ENCODE results near the gene SYTL5. TPM values are rescaled to one million over a fixed set of nuclear protein-coding genes. Genes with fewer than 3 reads are reported as not detected.

SYTL5 gene
- total RNA-seq, 3 donors from 2014 or later, result 0.05 TPM; not detected in 2

DNA sequence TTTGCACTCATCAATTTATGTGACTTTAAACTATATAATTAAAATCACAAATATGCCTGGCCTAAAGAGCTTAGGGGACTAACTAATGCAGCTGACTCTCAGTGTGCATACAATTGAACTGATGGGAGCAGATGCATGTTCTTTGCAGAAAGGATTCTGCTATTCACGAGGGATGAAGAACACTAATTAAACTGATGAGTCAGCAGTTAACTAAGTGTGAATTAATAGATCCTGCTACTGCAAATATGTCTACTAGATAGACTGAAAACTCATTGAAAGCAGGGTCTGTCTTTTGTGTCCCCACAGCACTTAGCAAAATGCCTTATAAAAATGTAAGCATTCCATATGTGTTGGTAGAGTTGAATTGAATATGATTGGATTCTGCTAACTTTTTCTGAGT lies 110.4 kb downstream of the SYTL5 start:
- Mint-ChIP-seq H3K4me3 (no peak overlapping the region), H3K9me3 (no peaks in the 10 kb centered on the region), H3K4me1 (ENCODE audit: low read depth) (no peaks in the 10 kb centered on the region), H3K36me3 (ENCODE audit: insufficient read depth) (no peaks in the 10 kb centered on the region), H3K27me3 (ENCODE audit: low read depth) (no peaks in the 10 kb centered on the region)
- DNase-seq, result no peak
- ATAC-seq, result no peak

DNA sequence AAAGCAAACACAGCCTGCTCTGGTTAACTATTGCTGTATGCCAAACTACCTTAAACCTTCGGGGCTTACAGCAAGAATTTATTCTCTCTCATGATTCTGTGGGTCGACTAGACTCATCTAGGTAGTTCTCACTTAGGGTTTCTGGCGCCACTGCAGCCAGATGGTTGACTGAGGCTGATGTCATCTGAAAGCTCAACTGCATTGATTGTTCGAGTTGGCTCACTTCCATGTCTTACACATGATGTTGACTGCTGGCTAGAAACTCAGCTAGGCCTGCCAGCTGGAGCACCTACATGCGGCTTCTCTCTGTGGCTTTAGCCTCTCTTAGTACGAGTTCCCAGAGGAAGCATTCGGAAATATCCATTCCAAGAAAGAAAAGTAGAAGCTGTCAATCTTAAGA lies 111.1 kb downstream of the SYTL5 start:
- H3K27me3 Mint-ChIP-seq (ENCODE audit: low read depth), result no peaks in the 10 kb centered on the region

DNA sequence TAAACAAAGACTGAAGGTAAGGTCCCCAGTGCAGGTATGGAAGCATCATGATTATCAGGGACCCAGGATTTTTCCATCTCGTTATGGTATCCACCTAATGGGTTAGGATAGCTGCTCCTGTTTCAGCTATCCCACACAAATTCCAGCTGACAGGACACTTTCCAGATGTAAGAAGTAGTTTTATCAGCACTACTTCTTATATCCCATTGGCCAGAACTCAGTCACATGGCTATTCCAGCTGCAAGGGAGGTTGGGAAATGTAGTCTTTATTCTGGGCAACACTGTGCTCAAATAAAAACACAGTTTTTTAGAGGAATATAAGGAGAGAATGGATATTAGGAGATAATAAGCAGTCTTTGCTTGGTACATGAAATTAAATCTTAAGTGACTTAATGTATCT lies 117.6 kb downstream of the SYTL5 start:
- peaks cover 2% of the 10 kb centered on the region for H3K27me3 Mint-ChIP-seq (ENCODE audit: low read depth)
- no peaks in the 10 kb centered on the region for H3K36me3 Mint-ChIP-seq (ENCODE audit: insufficient read depth)
- ATAC-seq (no peak), DNase-seq (no peak)
- no peaks in the 10 kb centered on the region for H3K9me3 Mint-ChIP-seq
- H3K4me1 Mint-ChIP-seq (ENCODE audit: low read depth), result no peaks in the 10 kb centered on the region
- no peak overlapping the region for H3K4me3 Mint-ChIP-seq

More for the DNA sequence above, 111.1 kb downstream of the SYTL5 start:
- DNase-seq, result no peak
- Mint-ChIP-seq H3K36me3 (ENCODE audit: insufficient read depth) (no peaks in the 10 kb centered on the region), H3K9me3 (no peaks in the 10 kb centered on the region), H3K4me1 (ENCODE audit: low read depth) (no peaks in the 10 kb centered on the region), H3K4me3 (no peak overlapping the region)
- no peak for ATAC-seq

DNA sequence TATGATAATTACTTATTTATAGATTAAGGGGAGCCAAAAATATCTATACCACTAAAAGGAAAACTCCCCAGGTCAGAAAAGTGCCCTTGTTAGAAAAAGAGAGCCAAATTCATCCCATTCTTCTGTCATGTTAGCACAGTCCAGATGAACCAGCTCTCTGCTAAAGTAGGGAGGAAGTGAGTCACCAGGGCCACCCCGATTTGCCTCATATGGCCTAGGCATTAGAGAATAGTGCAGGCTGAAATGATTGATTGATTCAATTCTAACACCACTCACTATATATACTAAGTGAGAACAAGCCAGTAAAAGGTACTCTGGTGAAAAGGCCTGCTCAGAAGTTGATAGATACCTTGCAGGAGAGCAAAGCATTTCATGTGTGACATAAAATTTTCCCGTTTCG lies 119.8 kb downstream of the SYTL5 start:
- DNase-seq, result no peak
- H3K4me1 Mint-ChIP-seq (ENCODE audit: low read depth), result no peaks in the 10 kb centered on the region
- peaks cover 2% of the 10 kb centered on the region for H3K27me3 Mint-ChIP-seq (ENCODE audit: low read depth)
- no peaks in the 10 kb centered on the region for H3K36me3 Mint-ChIP-seq (ENCODE audit: insufficient read depth)
- H3K9me3 Mint-ChIP-seq, result no peaks in the 10 kb centered on the region
- no peak overlapping the region for H3K4me3 Mint-ChIP-seq
- no peak for ATAC-seq

DNA sequence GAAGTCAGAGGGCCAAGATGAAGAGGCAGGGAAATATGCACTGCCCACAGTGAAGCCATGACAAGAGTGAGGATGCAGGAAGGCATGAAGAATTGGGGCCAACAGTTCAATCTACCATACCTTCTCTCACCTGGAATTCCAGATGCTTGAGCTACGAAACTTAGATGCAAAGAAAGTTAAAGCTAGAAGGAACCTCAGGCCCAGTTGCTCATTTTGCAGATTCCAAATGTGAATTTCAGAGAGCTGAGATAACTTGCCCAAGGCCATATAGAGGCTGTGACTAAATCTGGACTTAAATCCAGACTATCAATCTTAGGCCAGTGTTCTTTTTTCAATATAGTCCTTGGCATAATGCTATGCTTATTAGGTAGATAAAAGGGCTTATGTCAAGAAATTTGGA lies 121.6 kb downstream of the SYTL5 start:
- Mint-ChIP-seq H3K36me3 (ENCODE audit: insufficient read depth) (no peaks in the 10 kb centered on the region), H3K4me3 (no peak overlapping the region), H3K27me3 (ENCODE audit: low read depth) (peaks cover 2% of the 10 kb centered on the region), H3K9me3 (no peaks in the 10 kb centered on the region), H3K4me1 (ENCODE audit: low read depth) (no peaks in the 10 kb centered on the region)
- no peak for ATAC-seq
- no peak for DNase-seq

DNA sequence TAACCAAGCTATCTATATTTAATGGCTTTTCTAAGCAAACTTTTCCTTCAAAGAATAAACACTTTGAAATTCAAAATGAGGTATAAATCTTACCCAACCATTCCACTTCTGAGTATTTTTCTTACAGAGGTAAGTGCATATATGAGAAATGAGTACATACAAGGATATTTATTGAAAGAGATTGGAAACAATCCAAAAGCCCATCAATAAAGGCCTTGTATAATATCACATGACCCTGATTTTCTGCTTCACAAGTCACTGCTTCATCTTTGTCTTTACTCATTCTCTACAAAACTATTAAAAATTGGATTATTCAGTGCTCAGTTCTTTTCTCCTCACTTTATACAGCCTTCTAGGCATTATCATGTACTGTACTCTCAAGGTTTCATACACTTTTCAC lies 123.0 kb downstream of the SYTL5 start:
- no peak overlapping the region for H3K4me3 Mint-ChIP-seq
- ATAC-seq (no peak), DNase-seq (no peak)
- peaks cover 2% of the 10 kb centered on the region for H3K27me3 Mint-ChIP-seq (ENCODE audit: low read depth)
- H3K9me3 Mint-ChIP-seq, result no peaks in the 10 kb centered on the region
- no peaks in the 10 kb centered on the region for H3K4me1 Mint-ChIP-seq (ENCODE audit: low read depth)
- H3K36me3 Mint-ChIP-seq (ENCODE audit: insufficient read depth), result no peaks in the 10 kb centered on the region

DNA sequence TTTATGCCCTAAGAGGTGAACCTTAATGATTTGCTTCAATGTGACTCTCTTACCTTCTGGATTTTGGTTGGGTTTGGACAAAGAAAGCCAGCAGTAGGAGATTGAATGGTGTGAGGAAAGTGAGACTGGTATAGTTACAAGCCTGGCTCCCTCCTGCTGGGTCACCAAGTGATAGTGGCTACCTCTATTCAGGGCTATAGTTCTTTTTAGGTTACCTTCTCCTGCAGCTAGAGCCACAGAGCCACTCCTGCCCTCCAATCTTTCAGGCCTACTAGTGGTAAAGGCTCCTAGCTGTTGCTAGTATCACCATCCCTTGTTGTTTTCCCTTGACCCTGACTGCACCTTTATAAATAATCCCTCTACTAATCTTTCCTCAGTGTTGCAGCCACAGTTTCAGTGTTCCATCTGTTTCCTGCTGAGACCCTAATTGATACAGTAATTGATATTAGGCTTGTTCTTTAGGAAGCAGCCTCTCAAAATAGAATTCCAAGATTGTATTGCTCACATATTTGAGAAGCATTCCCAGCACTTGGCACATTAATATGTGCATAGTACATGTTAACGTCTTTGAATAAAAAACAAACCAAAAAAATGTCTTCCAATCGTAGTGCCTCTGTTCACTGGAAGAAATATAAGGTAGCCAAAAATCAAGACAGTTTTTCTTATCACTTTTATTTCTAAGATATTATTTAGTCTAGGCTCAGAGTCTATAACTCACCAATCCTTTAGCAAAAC lies 132.0 kb downstream of the SYTL5 start:
- Mint-ChIP-seq H3K27me3 (ENCODE audit: low read depth) (no peaks in the 10 kb centered on the region), H3K4me3 (no peak overlapping the region), H3K9me3 (no peaks in the 10 kb centered on the region), H3K4me1 (ENCODE audit: low read depth) (no peaks in the 10 kb centered on the region), H3K36me3 (ENCODE audit: insufficient read depth) (no peaks in the 10 kb centered on the region)
- DNase-seq (no peak), ATAC-seq (no peak)

DNA sequence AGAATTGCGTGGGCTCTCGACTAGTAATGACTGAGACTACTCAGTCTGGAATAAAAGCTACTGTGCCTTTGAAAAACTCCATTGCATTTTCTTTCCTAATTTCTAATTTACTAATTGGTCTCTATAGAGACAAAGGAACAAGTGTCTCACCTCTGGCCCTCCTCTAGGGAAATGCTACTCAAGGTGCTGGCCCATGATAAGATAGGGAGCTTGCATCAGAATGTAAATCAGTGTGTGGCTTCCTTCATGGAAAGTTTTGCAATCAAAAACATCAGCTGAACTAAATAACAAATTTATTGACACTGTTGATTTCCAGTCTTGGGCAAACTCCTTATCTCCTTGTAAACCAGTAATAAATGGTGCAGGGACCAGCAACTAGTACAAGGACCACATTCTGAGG lies 132.5 kb downstream of the SYTL5 start:
- no peaks in the 10 kb centered on the region for H3K4me1 Mint-ChIP-seq (ENCODE audit: low read depth)
- no peaks in the 10 kb centered on the region for H3K27me3 Mint-ChIP-seq (ENCODE audit: low read depth)
- no peaks in the 10 kb centered on the region for H3K9me3 Mint-ChIP-seq
- DNase-seq (no peak), ATAC-seq (no peak)
- no peaks in the 10 kb centered on the region for H3K36me3 Mint-ChIP-seq (ENCODE audit: insufficient read depth)
- no peak overlapping the region for H3K4me3 Mint-ChIP-seq

DNA sequence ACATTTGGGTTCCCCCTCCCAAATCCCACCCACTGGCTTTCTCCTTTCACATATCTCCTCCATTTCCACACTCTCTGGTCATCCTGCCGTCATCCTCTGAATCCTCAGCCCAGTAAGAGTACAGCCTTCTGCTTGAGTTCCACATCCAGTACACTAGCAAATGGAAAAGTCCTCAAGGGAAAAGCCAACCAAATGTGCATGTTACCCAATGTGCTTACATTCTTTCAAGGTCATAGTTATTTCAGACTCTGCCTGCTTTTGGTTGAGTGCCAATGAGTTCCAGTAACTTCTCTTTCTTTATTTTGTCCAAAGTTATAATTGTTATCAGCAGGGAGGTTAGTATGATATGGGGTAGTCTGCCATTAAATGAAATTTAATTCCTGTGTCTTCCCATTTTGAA lies 136.3 kb downstream of the SYTL5 start:
- Mint-ChIP-seq H3K9me3 (no peaks in the 10 kb centered on the region), H3K4me1 (ENCODE audit: low read depth) (no peaks in the 10 kb centered on the region), H3K36me3 (ENCODE audit: insufficient read depth) (no peaks in the 10 kb centered on the region), H3K27me3 (ENCODE audit: low read depth) (no peaks in the 10 kb centered on the region), H3K4me3 (no peak overlapping the region)
- ATAC-seq (no peak), DNase-seq (no peak)

DNA sequence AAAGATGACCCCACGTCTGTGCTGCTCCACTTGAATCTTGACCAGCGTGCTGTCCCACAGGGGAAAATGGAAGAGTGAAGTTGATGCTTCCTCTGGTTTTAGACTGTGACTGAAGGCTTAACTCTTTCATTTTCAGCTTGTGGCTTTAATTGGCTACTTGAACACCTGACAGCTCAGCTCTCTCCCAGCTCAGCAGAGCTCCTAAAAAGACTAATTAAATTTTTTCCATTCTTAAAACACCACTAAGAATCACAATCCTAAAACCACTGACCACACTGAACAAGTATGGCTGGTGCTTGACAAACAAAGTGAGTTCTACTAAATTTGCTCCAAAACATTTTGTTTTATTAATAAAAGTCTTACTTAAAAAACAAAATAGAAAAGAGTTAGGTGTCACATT lies 142.7 kb downstream of the SYTL5 start:
- DNase-seq, result no peak
- Mint-ChIP-seq H3K9me3 (no peaks in the 10 kb centered on the region), H3K27me3 (ENCODE audit: low read depth) (peaks cover 2% of the 10 kb centered on the region), H3K36me3 (ENCODE audit: insufficient read depth) (no peaks in the 10 kb centered on the region), H3K4me3 (no peak overlapping the region), H3K4me1 (ENCODE audit: low read depth) (no peaks in the 10 kb centered on the region)
- no peak for ATAC-seq

DNA sequence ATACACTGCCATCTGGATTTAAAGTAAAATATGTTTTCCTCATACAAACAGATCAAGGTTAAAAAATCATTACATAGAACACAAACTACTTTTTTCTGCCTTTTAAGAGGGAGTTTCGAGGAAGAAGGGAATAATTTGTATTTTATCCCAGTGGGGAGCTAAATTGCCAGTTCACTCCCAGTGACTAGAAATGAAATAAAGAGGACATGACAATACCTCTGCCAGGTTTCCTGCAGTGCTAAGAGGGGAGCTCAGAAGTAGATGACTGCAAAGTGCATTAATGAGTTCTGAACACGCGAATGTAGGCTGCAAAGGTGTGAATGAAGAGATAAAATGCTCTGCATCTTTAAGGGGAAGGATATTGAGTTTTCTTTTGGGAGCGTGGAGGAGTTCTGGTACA lies 144.6 kb downstream of the SYTL5 start:
- Mint-ChIP-seq H3K4me1 (ENCODE audit: low read depth) (no peaks in the 10 kb centered on the region), H3K27me3 (ENCODE audit: low read depth) (peaks cover 2% of the 10 kb centered on the region), H3K9me3 (no peaks in the 10 kb centered on the region), H3K36me3 (ENCODE audit: insufficient read depth) (no peaks in the 10 kb centered on the region), H3K4me3 (no peak overlapping the region)
- DNase-seq (no peak), ATAC-seq (no peak)

DNA sequence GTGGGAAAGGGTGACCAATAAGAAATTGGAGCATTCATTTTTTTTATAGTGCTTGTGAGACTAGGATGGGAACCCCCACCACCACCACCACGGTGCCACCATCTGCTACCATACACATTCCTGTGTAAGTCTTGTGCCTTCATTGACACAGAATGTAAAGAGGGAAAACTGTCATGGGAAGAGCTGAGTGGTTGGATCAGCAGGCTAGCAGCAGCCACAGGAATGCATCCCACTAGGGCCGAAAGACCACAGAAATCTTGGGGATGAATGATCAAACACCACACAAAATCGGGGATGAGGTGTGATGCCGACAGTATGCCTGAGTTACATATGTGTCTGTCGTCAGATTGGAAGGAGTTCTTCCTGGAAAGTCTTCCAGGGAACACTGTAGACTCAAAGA lies 145.1 kb downstream of the SYTL5 start:
- DNase-seq (no peak), ATAC-seq (no peak)
- Mint-ChIP-seq H3K27me3 (ENCODE audit: low read depth) (peaks cover 2% of the 10 kb centered on the region), H3K9me3 (no peaks in the 10 kb centered on the region), H3K36me3 (ENCODE audit: insufficient read depth) (no peaks in the 10 kb centered on the region), H3K4me3 (no peak overlapping the region), H3K4me1 (ENCODE audit: low read depth) (no peaks in the 10 kb centered on the region)

DNA sequence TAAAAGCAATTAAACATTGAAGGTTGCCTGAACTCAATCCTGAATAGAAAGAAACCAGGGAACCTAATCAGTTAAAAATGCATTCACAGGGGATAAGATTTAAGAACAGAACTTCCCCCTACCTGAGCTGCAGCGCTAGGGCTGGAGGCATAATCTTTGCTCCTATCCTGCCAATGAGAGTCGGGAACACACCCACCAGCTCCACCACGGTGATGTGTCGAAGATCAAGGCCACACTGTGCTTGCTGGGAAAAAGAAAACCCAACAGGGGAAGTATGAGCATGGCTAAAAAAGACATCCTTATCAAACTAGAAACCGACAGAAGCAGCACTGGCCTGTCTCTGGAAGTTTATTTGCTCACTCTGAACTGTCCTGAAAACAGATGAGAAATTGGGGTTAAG lies 148.0 kb downstream of the SYTL5 start:
- Mint-ChIP-seq H3K27me3 (ENCODE audit: low read depth) (peaks cover 2% of the 10 kb centered on the region), H3K36me3 (ENCODE audit: insufficient read depth) (no peaks in the 10 kb centered on the region), H3K9me3 (no peaks in the 10 kb centered on the region), H3K4me3 (no peak overlapping the region), H3K4me1 (ENCODE audit: low read depth) (no peaks in the 10 kb centered on the region)
- ATAC-seq (no peak), DNase-seq (no peak)

DNA sequence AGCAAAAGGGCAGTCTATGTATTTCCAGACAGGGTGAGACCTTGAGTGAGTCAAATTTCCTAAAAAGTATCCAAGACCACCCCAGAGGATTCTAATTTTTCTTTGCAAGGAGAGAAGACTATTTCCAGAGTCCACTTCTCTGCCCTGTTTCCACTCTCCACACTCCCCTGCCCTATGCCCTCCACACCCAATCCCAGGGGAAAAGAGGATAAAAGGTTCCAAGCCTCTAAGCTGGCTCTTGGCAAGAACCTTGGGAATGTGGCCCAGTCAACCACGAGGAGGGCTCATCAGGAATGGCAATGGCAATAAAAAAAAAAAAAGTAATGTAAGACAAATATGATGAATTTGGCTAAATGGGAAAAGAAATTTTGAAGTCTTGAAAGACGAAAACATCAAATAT lies 148.5 kb downstream of the SYTL5 start:
- no peak for DNase-seq
- Mint-ChIP-seq H3K36me3 (ENCODE audit: insufficient read depth) (no peaks in the 10 kb centered on the region), H3K4me3 (no peak overlapping the region), H3K4me1 (ENCODE audit: low read depth) (no peaks in the 10 kb centered on the region), H3K9me3 (no peaks in the 10 kb centered on the region), H3K27me3 (ENCODE audit: low read depth) (peaks cover 2% of the 10 kb centered on the region)
- no peak for ATAC-seq

DNA sequence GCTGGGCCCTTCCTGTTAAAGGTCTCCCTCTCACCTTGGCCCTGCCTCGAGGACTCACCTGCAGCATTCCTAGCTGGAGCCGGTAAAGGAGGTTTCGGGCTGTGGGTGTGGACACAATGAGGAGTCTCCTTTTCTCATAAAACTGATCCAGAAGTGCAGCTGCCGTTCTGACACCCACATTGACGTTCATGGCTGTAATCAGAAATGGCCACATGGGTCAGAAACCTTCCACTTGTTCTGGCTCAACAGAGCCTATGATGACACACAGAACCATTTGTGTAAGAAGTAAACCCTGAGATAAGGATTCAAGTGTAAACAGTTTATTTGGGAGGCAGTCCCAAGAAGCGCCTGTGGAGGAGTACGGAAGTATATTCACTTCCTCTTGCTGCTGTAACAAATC lies 150.5 kb downstream of the SYTL5 start:
- ATAC-seq (no peak), DNase-seq (no peak)
- no peaks in the 10 kb centered on the region for H3K9me3 Mint-ChIP-seq
- H3K4me3 Mint-ChIP-seq, result no peak overlapping the region
- H3K27me3 Mint-ChIP-seq (ENCODE audit: low read depth), result peaks cover 2% of the 10 kb centered on the region
- no peaks in the 10 kb centered on the region for H3K4me1 Mint-ChIP-seq (ENCODE audit: low read depth)
- no peaks in the 10 kb centered on the region for H3K36me3 Mint-ChIP-seq (ENCODE audit: insufficient read depth)

DNA sequence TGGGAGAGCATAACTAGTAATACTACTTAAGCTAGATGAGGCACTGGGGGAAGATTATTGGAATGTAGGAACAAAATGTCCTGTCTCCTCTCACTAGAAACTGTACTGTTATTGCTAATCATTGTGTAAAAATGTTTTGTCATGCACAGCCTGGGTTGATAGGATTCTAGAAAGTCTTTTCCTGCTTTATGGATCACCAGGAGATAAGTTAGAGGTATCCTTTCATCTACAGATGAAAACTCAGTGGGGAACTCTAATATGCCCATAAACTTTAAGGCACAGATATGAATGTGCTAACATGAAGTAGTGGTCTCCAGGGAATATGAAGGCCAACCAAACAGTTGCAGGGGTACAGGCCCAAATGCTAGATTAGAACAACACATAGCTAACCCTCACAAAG lies 156.8 kb downstream of the SYTL5 start:
- Mint-ChIP-seq H3K9me3 (no peaks in the 10 kb centered on the region), H3K4me1 (ENCODE audit: low read depth) (no peaks in the 10 kb centered on the region), H3K4me3 (no peak overlapping the region), H3K27me3 (ENCODE audit: low read depth) (peaks cover 3% of the 10 kb centered on the region), H3K36me3 (ENCODE audit: insufficient read depth) (no peaks in the 10 kb centered on the region)
- no peak for DNase-seq
- ATAC-seq, result no peak

Data from activated T-cell treated with anti-CD3 and anti-CD28 coated beads, Interleukin-2, amount 50 U/mL, for 4 hours (primary cell).